GM21723 (cell line): ENCODE results near the gene AFF3.

Source experiments
- ATAC-seq: cut with Tn5 transposase; IDR thresholded peaks from one replicate; pipeline ENCODE4 v1.9.1; 2021; ENCODE audit warnings: mild to moderate bottlenecking, moderate library complexity; ENCODE audit not compliant: unreplicated experiment

AFF3 gene

GRCh38 chr2:100046961-100047947, 95.1 kb downstream of the AFF3 start:
- no peak for ATAC-seq

DNA sequence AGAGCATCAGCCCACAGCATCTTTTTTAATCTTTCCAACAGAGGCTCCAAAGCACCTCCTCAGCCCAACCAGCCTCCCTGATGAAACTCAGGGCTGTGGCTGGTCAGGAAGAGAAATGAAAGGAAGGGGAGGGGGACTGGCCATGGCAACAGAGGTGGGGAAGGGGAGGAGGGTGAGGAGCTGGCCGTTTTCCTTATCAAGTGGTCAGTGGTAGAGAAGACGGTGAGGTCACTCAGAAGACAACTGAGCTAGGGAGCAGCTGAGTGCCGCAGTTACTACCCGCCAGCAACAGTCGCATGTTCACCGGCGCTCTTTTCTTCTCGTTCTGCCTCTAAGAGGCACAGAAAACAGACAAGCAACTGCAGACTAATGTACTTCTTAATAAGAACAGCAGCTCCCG, 97.4 kb downstream of the AFF3 start:
- no peak for ATAC-seq

DNA sequence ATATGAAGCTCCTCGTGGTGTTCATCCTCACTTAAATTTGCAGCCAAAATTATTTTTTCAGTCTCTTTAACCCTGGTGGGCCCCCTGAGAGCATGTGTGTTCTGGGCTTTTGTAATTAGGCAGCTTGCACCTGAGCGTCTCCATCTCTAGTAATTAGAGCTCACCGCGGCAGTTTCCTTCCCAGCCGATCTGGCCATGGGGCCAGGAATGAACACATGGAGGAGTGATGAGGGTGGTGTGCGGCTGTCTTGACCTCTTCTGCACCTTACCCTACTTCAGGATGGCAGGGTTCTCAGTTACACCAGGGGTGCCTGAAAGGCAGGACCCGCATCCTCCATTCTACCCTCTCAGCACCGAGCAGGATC, 98.5 kb downstream of the AFF3 start:
- ATAC-seq = no peak

- no peak for ATAC-seq
Measured at GRCh38 chr2:100043081-100043890, 99.1 kb downstream of the AFF3 start.

DNA sequence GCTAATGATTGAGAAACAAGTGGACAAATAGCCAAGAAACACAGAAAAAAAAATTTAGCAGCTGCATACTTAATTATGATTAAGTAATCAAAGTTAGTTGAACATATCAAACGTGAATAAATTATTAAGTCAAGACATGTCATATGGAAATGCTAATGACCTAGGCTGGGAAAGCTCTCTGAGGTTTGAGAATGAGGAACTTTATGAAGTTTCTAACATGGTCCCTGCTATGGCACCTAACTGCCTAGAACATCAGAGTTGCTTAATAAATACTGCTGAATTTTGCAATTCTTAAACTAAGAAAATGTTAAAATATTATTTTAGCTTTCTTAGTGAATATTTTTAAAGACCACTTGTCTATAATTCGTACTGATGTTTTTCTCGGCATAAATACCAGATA, 99.8 kb downstream of the AFF3 start:
- ATAC-seq = no peak

GRCh38 chr2:100041946-100042345, 100.4 kb downstream of the AFF3 start:
- ATAC-seq = no peak

- no peak for ATAC-seq
Measured at GRCh38 chr2:100041385-100041784, 101.0 kb downstream of the AFF3 start.

DNA sequence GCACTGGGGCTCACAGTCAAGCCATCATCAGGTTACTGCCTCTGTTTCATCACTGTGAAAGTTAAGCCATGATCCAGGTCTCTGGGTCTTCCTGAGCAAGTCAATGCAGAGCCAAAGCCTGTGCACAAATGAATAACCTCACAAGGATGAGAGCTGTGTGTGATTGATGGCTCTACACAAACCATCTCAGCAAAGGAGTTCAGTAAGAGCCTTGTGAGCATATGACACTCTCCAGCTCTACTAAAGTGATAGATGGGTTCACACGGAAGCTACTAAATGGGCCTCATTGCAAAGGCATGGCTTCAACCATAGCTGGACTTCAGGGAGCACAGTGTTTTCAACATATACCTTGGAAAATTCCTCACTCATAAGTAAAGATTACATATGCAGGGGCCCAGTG, 101.5 kb downstream of the AFF3 start:
- ATAC-seq = no peak

DNA sequence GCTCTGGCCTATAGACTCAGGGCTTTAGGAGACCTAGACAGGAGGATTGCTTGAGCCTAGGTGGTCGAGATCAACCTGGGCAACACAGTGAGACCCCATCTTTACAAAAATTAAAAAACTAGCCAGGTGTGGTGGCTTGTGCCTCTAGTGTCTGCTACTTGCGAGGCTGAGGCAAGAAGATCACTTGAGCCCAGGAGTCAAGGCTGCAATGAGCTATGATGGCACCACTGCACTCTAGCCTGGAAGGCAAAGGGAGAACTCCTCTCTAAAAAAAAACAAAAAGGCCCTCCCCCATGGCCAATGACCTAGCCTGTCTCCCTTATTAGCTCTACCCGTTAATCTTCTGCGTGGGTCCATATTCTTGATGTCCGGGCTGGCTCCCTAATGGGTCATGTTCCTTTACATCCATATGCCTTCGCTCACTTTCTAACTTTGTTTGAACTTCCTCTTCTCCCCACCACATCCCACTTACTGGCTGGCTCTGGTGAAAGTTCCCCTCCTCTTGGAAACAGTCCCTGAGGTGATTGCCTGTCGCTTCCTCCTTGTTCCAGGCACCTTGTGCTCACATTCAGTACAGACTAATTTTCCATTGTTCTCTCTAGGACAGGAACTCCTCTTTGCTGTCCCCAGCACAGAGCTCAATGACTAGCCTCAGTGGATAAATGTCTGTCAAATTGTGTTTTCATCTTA, 103.0 kb downstream of the AFF3 start:
- no peak for ATAC-seq

- no peak for ATAC-seq
Measured at GRCh38 chr2:100038011-100038410, 104.4 kb downstream of the AFF3 start.

DNA sequence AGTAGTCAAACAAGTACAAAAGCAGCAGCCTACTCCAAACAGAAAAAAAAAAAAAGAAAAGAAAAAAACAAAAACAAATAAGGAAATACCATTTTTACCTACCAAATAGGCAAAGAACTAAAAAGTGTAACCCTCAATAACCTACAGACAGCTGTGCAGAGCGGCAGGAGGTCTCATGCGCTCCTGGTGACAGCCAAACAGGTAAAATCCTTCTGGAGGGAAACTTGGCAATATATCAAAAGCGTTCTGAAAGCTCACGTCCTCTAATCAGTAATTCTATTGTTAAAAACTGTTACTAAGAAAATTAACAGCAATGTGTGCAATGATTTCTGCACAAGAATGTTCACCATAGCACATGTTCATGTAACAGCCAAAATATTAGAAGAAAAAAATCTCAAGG, 105.6 kb downstream of the AFF3 start:
- ATAC-seq = no peak

- ATAC-seq = no peak
Measured at GRCh38 chr2:100036026-100036425, 106.4 kb downstream of the AFF3 start.

GRCh38 chr2:100034431-100034830, 108.0 kb downstream of the AFF3 start:
- ATAC-seq = no peak

- no peak for ATAC-seq
Measured at GRCh38 chr2:100033976-100034375, 108.4 kb downstream of the AFF3 start.

DNA sequence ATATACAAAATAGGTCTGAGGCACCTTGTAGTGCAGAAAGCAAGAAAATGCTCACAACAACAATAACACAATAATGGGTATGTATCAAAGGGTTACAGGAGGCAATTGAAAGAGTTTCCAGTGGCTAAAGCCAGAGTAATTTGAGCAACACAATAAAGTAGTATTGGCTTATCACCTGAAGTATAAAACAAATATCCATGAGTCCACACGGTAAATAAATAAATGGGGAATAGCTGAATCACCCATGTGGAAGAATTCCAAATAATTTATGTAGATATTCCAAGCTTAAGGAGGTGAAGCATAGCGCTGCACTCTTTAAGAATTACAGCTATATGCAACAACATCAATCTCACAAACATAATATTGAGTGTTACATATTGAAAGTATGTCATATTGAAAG, 110.8 kb downstream of the AFF3 start:
- ATAC-seq = no peak

DNA sequence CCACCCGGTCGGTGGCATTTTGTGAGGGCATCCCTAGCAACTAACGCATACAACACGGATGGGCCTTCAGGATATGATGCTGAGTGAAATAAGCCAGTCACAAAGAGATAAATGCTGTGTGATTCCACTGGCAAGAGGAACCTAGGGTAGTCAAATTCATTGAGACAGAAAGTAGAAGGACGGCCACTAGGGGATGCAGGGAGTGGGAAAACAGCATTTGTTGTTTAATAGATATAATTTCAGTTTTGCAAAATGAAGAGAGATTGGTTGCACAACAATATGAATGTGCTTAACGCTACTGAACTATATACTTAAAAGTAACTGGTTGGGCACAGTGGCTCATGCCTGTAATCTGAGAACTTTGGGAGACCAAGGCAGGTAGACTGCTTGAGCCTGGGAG, 112.9 kb downstream of the AFF3 start:
- no peak for ATAC-seq

DNA sequence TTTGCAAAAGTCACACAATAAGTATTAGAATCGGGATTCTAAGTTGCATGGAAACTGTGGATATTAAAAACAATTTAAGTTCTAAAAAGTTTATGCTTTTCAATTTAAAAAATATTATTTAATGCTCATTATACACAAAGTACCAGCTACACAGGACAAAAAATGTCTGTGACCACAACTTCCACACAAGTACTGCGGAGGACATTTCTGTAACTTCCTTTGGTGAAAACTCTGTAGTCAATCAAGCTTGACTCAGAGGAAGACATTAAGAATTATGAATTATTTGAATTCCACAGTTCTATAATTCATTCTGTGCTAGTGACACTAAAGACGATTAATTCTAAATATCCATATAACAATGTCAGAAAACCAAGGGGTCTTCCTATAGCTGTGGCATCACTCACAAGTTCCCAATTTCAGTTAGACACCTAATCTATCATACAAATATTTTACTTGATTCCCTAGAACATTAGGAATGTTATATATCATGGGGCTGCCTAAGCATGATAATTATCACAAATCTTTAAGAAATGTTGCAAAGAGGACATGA, 120.5 kb downstream of the AFF3 start:
- ATAC-seq = no peak

GRCh38 chr2:100019499-100019898, 122.9 kb downstream of the AFF3 start:
- no peak for ATAC-seq

- no peak for ATAC-seq
Measured at GRCh38 chr2:100018341-100019193, 123.8 kb downstream of the AFF3 start.

DNA sequence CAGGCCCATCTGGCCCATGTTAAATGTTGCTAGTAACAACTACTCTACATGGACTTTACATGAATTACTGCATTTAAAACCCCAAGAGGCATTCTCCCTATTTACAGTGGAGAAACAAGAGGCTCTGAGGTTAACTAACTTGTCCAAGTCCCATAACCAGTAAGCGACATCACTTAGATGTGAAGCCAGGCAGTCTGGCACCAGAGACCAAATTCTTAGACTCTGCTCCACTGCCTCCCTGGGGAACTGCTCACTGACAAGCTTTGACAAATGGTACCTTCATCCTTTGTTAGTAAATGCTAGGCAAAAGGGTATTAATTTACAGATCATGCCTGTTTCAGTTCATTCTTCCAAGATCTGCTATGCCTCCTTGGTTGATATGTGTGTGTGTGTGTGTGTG, 124.8 kb downstream of the AFF3 start:
- no peak for ATAC-seq
